Neural progenitor cell (in vitro differentiated cells): ENCODE results near the gene LRRC49.

ENCODE experiments used
- CTCF ChIP-seq: fragments of 200-600 bp; sonication (generic); IDR thresholded peaks from 2 replicates; pipeline ENCODE4 v1.5.1; 2017; ENCODE audit warnings: antibody characterized with exemption, mild to moderate bottlenecking
- EZH2 ChIP-seq: fragments of 200-600 bp; sonication (generic); IDR thresholded peaks from 2 replicates; pipeline ENCODE4 v1.6.1; 2017; ENCODE audit warnings: antibody characterized with exemption, mild to moderate bottlenecking, moderate library complexity
- EZH2phosphoT487 ChIP-seq: fragments of 200-600 bp; sonication (generic); IDR thresholded peaks from 2 replicates; pipeline ENCODE4 v1.6.1; 2017; ENCODE audit warnings: antibody characterized with exemption

GRCh38 chr15:71092056-71092600, 199.5 kb downstream of the LRRC49 start:
- TF ChIP-seq CTCF (no peak), EZH2phosphoT487 (no peak), EZH2 (no peak)
